Non-pigmented ciliary epithelial cell (primary cell): ENCODE measurements around the gene TMEM135.
"Not testable (repeated sequence)": the region's sequence is repeated elsewhere in the genome, so short reads cannot be mapped to it uniquely, and the experiment has no call there.

Experiments
- DNase-seq: peaks from one replicate; pipeline ENCODE4 v3.0.0-alpha.2; 2010; ENCODE audit warnings: low read depth

TMEM135 gene

GRCh38 chr11:87076874-87077429 lies 39.2 kb downstream of the TMEM135 start:
- DNase-seq, result no peak

- DNase-seq, result no peak
These were observed 43.6 kb downstream of the TMEM135 start for GRCh38 chr11:87081358-87081757.

- DNase-seq, result no peak
These were observed 44.9 kb downstream of the TMEM135 start for GRCh38 chr11:87082590-87082989.

- DNase-seq, result no peak
These were observed 45.3 kb downstream of the TMEM135 start for GRCh38 chr11:87083029-87083428.

- DNase-seq, result no peak
These were observed 54.4 kb downstream of the TMEM135 start for GRCh38 chr11:87092159-87092558.

- no peak for DNase-seq
These were observed 54.8 kb downstream of the TMEM135 start for GRCh38 chr11:87092567-87092966.

- DNase-seq, result no peak
These were observed 59.8 kb downstream of the TMEM135 start for GRCh38 chr11:87097582-87097981.

- DNase-seq, result no peak
These were observed 64.3 kb downstream of the TMEM135 start for GRCh38 chr11:87101956-87102580.

- DNase-seq, result not testable (repeated sequence)
These were observed 68.1 kb downstream of the TMEM135 start for GRCh38 chr11:87105826-87106225.

- not testable (repeated sequence) for DNase-seq
These were observed 69.6 kb downstream of the TMEM135 start for GRCh38 chr11:87107379-87107778.

GRCh38 chr11:87110443-87111131 lies 72.9 kb downstream of the TMEM135 start:
- no peak for DNase-seq

GRCh38 chr11:87114093-87114492 lies 76.4 kb downstream of the TMEM135 start:
- DNase-seq, result no peak

GRCh38 chr11:87116185-87116584 lies 78.5 kb downstream of the TMEM135 start:
- no peak for DNase-seq

GRCh38 chr11:87120937-87121336 lies 83.2 kb downstream of the TMEM135 start:
- no peak for DNase-seq

GRCh38 chr11:87122852-87123251 lies 85.1 kb downstream of the TMEM135 start:
- no peak for DNase-seq

GRCh38 chr11:87125257-87125656 lies 87.5 kb downstream of the TMEM135 start:
- no peak for DNase-seq

GRCh38 chr11:87127101-87127500 lies 89.4 kb downstream of the TMEM135 start:
- DNase-seq, result no peak

GRCh38 chr11:87128372-87128771 lies 90.6 kb downstream of the TMEM135 start:
- DNase-seq, result no peak

GRCh38 chr11:87134524-87135106 lies 96.9 kb downstream of the TMEM135 start:
- DNase-seq, result no peak

GRCh38 chr11:87136236-87136635 lies 98.5 kb downstream of the TMEM135 start:
- no peak for DNase-seq

- DNase-seq, result no peak
These were observed 100.0 kb downstream of the TMEM135 start for GRCh38 chr11:87137711-87138110.

GRCh38 chr11:87139475-87139874 lies 101.7 kb downstream of the TMEM135 start:
- DNase-seq, result no peak

GRCh38 chr11:87141322-87141721 lies 103.6 kb downstream of the TMEM135 start:
- DNase-seq, result no peak
